GM23338 (cell line): ENCODE measurements around the gene ZDHHC17. TPM values are rescaled to one million over a fixed set of nuclear protein-coding genes. Genes with fewer than 3 reads are reported as not detected.

Source experiments
- ATAC-seq: fragments of 200-7000 bp; cut with Tn5 transposase; 3 replicates; pipeline ENCODE4 v1.9.1; 2020
- DNase-seq: peaks from one replicate; pipeline ENCODE4 v3.0.0-alpha.2; 2015; ENCODE audit warnings: low spot score
- H2AFZ ChIP-seq: fragments of 200-600 bp; sonication (generic); 2 replicates; pipeline ENCODE4 v1.8.0; 2016; ENCODE audit warnings: antibody characterized with exemption, mild to moderate bottlenecking, moderate library complexity
- H3F3A ChIP-seq: fragments of 200-600 bp; sonication (generic); replicated peaks from 2 replicates; pipeline ENCODE4 v1.8.0; 2017; ENCODE audit warnings: antibody characterized with exemption, mixed run types, low read depth
- H3K27ac ChIP-seq: fragments of 200-600 bp; sonication (generic); 2 replicates; pipeline ENCODE4 v1.6.1; 2016; ENCODE audit warnings: low read depth
- H3K27me3 ChIP-seq: fragments of 200-600 bp; sonication (generic); 2 replicates; pipeline ENCODE4 v1.8.0; 2016; ENCODE audit warnings: mild to moderate bottlenecking, mixed run types, moderate library complexity; ENCODE audit not compliant: insufficient read depth
- H3K36me3 ChIP-seq: fragments of 200-600 bp; sonication (generic); 2 replicates; pipeline ENCODE4 v1.8.0; 2016; ENCODE audit warnings: mild to moderate bottlenecking; ENCODE audit not compliant: insufficient read depth
- H3K4me1 ChIP-seq: fragments of 200-600 bp; sonication (generic); 2 replicates; pipeline ENCODE4 v1.8.0; 2016; ENCODE audit warnings: mild to moderate bottlenecking, moderate library complexity; ENCODE audit not compliant: insufficient read depth
- H3K4me2 ChIP-seq: fragments of 200-600 bp; sonication (generic); 2 replicates; pipeline ENCODE4 v1.7.1; 2017; ENCODE audit warnings: mixed run types
- H3K4me3 ChIP-seq: fragments of 200-600 bp; sonication (generic); 2 replicates; pipeline ENCODE4 v1.6.1; 2016; ENCODE audit warnings: mixed run types
- H3K79me2 ChIP-seq: fragments of 200-600 bp; sonication (generic); replicated peaks from 2 replicates; pipeline ENCODE4 v1.8.0; 2017; ENCODE audit warnings: mild to moderate bottlenecking; ENCODE audit not compliant: insufficient read depth
- H3K9me2 ChIP-seq: fragments of 200-600 bp; sonication (generic); 2 replicates; pipeline ENCODE4 v1.8.0; 2017; ENCODE audit not compliant: insufficient read depth
- H4K20me1 ChIP-seq: fragments of 200-600 bp; sonication (generic); replicated peaks from 2 replicates; pipeline ENCODE4 v1.8.0; 2017; ENCODE audit warnings: mild to moderate bottlenecking; ENCODE audit not compliant: insufficient read depth
- H3K27ac Mint-ChIP-seq: 2 replicates; pipeline ENCODE4 v1.8.0; 2020; ENCODE audit warnings: inconsistent platforms, mild to moderate bottlenecking, moderate library complexity, mixed read lengths
- H3K27me3 Mint-ChIP-seq: 3 replicates; pipeline ENCODE4 v1.8.0; 2022; ENCODE audit warnings: low read depth, mild to moderate bottlenecking, moderate library complexity, mixed read lengths, inconsistent platforms; ENCODE audit not compliant: insufficient read depth, poor library complexity
- H3K36me3 Mint-ChIP-seq: 3 replicates; pipeline ENCODE4 v1.8.0; 2021; ENCODE audit warnings: low read depth, mild to moderate bottlenecking, inconsistent platforms, moderate library complexity, mixed read lengths
- H3K4me1 Mint-ChIP-seq: 3 replicates; pipeline ENCODE4 v1.8.0; 2020; ENCODE audit warnings: mild to moderate bottlenecking, inconsistent platforms, mixed read lengths
- H3K4me3 Mint-ChIP-seq: 3 replicates; pipeline ENCODE4 v1.8.0; 2021; ENCODE audit warnings: moderate library complexity, mild to moderate bottlenecking, inconsistent platforms, mixed read lengths
- H3K9me3 Mint-ChIP-seq: 3 replicates; pipeline ENCODE4 v1.8.0; 2020; ENCODE audit warnings: moderate library complexity, mild to moderate bottlenecking, inconsistent platforms, mixed read lengths
- CREB1 ChIP-seq: fragments of 250-450 bp; sonication (Bioruptor Pico); IDR thresholded peaks from 2 replicates; pipeline ENCODE4 v1.5.0; 2020; ENCODE audit warnings: low read depth, mild to moderate bottlenecking, moderate library complexity
- EZH2 ChIP-seq: fragments of 200-600 bp; sonication (generic); IDR thresholded peaks from one replicate; pipeline ENCODE4 v1.8.0; 2017; ENCODE audit warnings: antibody characterized with exemption, mild to moderate bottlenecking, low read depth; ENCODE audit not compliant: unreplicated experiment
- EZH2phosphoT487 ChIP-seq: fragments of 200-600 bp; sonication (generic); IDR thresholded peaks from one replicate; pipeline ENCODE4 v1.8.1; 2018; ENCODE audit warnings: antibody characterized with exemption; ENCODE audit not compliant: unreplicated experiment
- polyA plus RNA-seq: library from polyadenylated mRNA; unstranded; fragments of >200 nt; fragmentation: Nextera tagmentation; extraction: Ambion mirVana; gene quantifications from 2 replicates; pipeline ENCODE4 v1.2.1, GENCODE V29; 2016
- total RNA-seq: library from RNA; depleted of rRNA; stranded (reverse); fragments of >200 nt; shearing (Covaris generic); gene quantifications from 2 replicates; pipeline ENCODE4 v1.2.3, GENCODE V29; 2014
- TF ChIP-seq, protein P1 (sequence below), 2 experiments: fragments of 200-600 bp in 1 of 2; sonication (generic) in 1 of 2; conservative IDR thresholded peaks; 2 replicates each; pipeline versions ENCODE4 v1.5.1 to v1.6.1; 2016 to 2017; ENCODE audit warnings: antibody characterized with exemption in 2 of 2, low read depth in 2 of 2, mild to moderate bottlenecking in 2 of 2, moderate library complexity in 1 of 2
- TF ChIP-seq, protein P2 (sequence below): fragments of 250-450 bp; sonication (Bioruptor Pico); IDR thresholded peaks from 2 replicates; pipeline ENCODE4 v1.5.0; 2020; ENCODE audit warnings: mild to moderate bottlenecking, moderate library complexity

Gene ZDHHC17
- total and polyA plus RNA-seq, 2 experiments from 2014 or later = 15.7 to 43.5 TPM

- Histone ChIP-seq H3K36me3 (no peaks in the 10 kb centered on the region), H4K20me1 (no peaks in the 10 kb centered on the region), H3K4me1 (no peaks in the 10 kb centered on the region), H2AFZ (no peak overlapping the region), H3K4me3 (no peak overlapping the region), H3K9me2 (no peaks in the 10 kb centered on the region), H3K4me2 (no peak overlapping the region), H3K27ac (no peak overlapping the region), H3F3A (no peaks in the 10 kb centered on the region), H3K79me2 (peaks cover 88% of the 10 kb centered on the region), H3K27me3 (no peaks in the 10 kb centered on the region)
- ATAC-seq (no peak), DNase-seq (no peak)
- H3K27ac Mint-ChIP-seq = no peak overlapping the region
- TF ChIP-seq EZH2phosphoT487 (no peak), EZH2 (no peak), CREB1 (CRISPR knock-in tag) (no peak)
- TF ChIP-seq, protein P1, sequence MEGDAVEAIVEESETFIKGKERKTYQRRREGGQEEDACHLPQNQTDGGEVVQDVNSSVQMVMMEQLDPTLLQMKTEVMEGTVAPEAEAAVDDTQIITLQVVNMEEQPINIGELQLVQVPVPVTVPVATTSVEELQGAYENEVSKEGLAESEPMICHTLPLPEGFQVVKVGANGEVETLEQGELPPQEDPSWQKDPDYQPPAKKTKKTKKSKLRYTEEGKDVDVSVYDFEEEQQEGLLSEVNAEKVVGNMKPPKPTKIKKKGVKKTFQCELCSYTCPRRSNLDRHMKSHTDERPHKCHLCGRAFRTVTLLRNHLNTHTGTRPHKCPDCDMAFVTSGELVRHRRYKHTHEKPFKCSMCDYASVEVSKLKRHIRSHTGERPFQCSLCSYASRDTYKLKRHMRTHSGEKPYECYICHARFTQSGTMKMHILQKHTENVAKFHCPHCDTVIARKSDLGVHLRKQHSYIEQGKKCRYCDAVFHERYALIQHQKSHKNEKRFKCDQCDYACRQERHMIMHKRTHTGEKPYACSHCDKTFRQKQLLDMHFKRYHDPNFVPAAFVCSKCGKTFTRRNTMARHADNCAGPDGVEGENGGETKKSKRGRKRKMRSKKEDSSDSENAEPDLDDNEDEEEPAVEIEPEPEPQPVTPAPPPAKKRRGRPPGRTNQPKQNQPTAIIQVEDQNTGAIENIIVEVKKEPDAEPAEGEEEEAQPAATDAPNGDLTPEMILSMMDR (conservative IDR thresholded peaks at IDR 0.05; ENCODE audit: low read depth in 2 of 2) = no peak
- TF ChIP-seq, protein P2, sequence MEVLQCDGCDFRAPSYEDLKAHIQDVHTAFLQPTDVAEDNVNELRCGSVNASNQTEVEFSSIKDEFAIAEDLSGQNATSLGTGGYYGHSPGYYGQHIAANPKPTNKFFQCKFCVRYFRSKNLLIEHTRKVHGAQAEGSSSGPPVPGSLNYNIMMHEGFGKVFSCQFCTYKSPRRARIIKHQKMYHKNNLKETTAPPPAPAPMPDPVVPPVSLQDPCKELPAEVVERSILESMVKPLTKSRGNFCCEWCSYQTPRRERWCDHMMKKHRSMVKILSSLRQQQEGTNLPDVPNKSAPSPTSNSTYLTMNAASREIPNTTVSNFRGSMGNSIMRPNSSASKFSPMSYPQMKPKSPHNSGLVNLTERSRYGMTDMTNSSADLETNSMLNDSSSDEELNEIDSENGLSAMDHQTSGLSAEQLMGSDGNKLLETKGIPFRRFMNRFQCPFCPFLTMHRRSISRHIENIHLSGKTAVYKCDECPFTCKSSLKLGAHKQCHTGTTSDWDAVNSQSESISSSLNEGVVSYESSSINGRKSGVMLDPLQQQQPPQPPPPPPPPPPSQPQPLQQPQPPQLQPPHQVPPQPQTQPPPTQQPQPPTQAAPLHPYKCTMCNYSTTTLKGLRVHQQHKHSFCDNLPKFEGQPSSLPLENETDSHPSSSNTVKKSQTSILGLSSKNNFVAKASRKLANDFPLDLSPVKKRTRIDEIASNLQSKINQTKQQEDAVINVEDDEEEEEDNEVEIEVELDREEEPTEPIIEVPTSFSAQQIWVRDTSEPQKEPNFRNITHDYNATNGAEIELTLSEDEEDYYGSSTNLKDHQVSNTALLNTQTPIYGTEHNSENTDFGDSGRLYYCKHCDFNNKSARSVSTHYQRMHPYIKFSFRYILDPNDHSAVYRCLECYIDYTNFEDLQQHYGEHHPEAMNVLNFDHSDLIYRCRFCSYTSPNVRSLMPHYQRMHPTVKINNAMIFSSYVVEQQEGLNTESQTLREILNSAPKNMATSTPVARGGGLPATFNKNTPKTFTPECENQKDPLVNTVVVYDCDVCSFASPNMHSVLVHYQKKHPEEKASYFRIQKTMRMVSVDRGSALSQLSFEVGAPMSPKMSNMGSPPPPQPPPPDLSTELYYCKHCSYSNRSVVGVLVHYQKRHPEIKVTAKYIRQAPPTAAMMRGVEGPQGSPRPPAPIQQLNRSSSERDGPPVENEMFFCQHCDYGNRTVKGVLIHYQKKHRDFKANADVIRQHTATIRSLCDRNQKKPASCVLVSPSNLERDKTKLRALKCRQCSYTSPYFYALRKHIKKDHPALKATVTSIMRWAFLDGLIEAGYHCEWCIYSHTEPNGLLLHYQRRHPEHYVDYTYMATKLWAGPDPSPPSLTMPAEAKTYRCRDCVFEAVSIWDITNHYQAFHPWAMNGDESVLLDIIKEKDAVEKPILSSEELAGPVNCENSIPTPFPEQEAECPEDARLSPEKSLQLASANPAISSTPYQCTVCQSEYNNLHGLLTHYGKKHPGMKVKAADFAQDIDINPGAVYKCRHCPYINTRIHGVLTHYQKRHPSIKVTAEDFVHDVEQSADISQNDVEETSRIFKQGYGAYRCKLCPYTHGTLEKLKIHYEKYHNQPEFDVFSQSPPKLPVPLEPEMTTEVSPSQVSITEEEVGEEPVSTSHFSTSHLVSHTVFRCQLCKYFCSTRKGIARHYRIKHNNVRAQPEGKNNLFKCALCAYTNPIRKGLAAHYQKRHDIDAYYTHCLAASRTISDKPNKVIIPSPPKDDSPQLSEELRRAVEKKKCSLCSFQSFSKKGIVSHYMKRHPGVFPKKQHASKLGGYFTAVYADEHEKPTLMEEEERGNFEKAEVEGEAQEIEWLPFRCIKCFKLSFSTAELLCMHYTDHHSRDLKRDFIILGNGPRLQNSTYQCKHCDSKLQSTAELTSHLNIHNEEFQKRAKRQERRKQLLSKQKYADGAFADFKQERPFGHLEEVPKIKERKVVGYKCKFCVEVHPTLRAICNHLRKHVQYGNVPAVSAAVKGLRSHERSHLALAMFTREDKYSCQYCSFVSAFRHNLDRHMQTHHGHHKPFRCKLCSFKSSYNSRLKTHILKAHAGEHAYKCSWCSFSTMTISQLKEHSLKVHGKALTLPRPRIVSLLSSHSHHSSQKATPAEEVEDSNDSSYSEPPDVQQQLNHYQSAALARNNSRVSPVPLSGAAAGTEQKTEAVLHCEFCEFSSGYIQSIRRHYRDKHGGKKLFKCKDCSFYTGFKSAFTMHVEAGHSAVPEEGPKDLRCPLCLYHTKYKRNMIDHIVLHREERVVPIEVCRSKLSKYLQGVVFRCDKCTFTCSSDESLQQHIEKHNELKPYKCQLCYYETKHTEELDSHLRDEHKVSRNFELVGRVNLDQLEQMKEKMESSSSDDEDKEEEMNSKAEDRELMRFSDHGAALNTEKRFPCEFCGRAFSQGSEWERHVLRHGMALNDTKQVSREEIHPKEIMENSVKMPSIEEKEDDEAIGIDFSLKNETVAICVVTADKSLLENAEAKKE (CRISPR knock-in tag) = no peak
- no peaks in the 10 kb centered on the region for H3K9me3 Mint-ChIP-seq
- H3K27me3 Mint-ChIP-seq = no peaks in the 10 kb centered on the region
- H3K36me3 Mint-ChIP-seq = peaks cover 9% of the 10 kb centered on the region; the same call in 2 of the 3 replicates
- H3K4me1 Mint-ChIP-seq = peaks cover 19% of the 10 kb centered on the region
- H3K4me3 Mint-ChIP-seq = no peak overlapping the region
Observed at GRCh38 chr12:76787689-76788088, 23.8 kb downstream of the ZDHHC17 start.
